GM21619 (cell line): ENCODE results near the gene SLC17A5.
A peak's percentile ranks its signal among the peaks of the same experiment; 100 is the strongest.
"Not testable (repeated sequence)": the region's sequence is repeated elsewhere in the genome, so short reads cannot be mapped to it uniquely, and the experiment has no call there.

Experiments
- ATAC-seq: cut with Tn5 transposase; IDR thresholded peaks from one replicate; pipeline ENCODE4 v1.9.1; 2021; ENCODE audit not compliant: unreplicated experiment

Gene SLC17A5

DNA sequence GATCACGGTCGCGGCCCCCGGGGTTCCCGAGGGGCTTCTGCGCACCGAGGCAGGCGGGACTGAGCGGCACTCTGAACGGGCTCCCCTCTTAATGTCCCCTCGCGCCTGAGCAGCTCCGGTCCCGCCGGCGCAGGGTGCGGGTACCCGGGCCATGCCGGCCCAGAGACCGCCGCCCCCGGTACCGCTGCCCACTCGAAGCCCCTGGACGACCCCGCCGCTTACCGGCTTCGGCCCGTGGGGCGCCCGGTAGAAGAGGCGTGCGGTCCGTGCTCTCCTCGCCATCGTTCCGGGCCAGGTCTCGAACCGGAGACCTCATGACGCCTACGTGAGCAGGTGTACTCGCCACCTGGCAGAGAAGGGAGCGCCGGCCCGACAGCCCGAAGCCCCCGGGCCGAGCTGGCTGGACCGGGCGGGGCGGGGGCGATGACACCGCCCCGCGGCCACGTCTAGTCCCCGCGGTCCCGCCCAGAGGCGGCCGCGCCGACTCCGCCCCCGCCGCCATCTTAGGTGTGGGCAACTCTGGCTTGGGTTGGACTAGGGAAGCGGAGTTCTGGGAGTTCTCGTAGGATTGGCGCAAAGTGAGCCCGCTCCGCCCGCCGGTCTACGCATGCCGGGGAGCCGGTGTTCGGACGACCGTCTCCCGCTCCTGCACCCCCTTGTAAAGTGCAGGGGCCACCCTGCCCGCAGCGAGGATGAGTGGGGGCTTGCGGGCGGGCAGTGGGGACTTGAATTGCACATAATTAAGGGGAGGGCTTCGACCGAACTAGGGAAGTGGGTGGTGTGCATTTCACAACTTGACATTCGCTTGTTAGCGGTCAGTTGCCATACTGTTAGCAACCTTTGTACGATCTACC, at the start of gene SLC17A5:
SLC17A5 (minus strand) TSS at position 422 of the 854 bp plus-strand sequence; CDS start at position 316, 106 bp downstream.
- ATAC-seq: peak; percentile 85

- ATAC-seq: no peak
Observed at GRCh38 chr6:73703466-73703865, 49.7 kb upstream of the SLC17A5 start.

GRCh38 chr6:73702444-73702843, 48.7 kb upstream of the SLC17A5 start:
- ATAC-seq: no peak

- ATAC-seq: no peak
Observed at GRCh38 chr6:73699676-73700459, 46.1 kb upstream of the SLC17A5 start.

DNA sequence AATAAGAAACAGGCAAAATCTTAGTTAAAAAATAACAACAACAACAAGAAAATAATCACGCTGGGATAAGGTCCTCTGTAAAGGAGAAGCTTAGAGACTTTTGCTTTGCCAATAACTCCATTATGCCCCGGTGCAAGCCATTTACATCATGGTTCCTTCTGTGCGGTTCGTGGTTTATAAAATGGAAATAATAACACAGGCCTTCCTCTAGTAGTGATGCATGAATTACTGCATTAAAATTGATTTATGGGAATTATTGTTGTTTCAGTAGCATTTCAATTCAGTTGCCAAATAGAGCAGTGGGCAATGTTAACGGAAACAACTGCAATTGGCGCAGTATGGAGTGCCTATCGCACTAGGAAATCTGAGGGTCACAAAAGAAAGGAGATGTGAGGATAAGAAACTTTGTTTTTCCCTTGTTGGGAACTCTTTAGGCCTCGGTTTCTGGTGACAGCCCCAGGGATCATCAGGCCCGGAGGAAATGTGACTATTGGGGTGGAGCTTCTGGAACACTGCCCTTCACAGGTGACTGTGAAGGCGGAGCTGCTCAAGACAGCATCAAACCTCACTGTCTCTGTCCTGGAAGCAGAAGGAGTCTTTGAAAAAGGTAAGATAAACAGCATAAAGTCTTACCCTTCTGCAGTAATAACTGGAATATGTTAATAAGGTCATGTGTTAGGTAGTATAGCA, 43.3 kb upstream of the SLC17A5 start:
- ATAC-seq: peak; percentile 32

GRCh38 chr6:73695619-73696421, 42.0 kb upstream of the SLC17A5 start, which contains the start of gene CD109:
CD109 (plus strand) TSS chr6:73696203; CDS start chr6:73696216, 13 bp downstream.
- ATAC-seq: peak; percentile 55

GRCh38 chr6:73694711-73695411, 41.1 kb upstream of the SLC17A5 start:
- no peak for ATAC-seq

DNA sequence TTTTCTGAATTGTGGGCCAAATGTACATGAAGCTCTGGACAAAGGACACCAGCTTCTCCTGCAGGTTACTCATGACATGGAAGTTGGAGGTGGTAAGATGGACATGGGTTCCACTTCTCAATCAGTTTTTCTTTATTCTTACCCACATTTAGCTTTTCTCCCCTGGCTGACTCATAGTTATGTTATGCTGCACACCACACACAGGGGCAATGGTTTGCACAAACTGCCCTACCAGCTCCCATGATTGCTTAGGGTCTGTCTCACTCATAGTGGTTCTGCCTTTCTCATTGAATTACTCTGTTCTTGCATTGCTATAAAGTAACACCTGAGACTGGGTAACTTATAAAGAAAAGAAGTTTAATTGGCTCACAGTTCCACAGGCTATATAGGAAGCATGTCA, 37.7 kb upstream of the SLC17A5 start:
- no peak for ATAC-seq

DNA sequence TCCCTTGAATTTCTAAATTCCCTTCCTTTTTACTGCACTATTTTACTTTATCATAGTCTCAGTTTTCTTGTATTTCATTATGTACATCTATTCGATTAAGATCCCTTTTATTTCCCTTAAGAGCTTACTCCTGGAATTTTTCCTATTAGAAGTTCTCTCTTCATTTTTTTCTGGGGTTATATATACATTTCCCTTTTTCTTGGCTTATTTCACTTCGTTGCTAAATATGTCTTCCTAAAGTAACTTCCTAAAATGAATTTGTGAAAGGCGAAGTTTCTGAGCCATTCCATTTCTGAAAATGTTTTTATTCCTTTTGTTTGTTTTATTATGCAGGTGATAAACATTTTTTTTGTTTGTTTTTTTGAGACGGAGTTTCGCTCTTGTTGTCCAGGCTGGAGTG, 36.3 kb upstream of the SLC17A5 start:
- ATAC-seq: no peak

DNA sequence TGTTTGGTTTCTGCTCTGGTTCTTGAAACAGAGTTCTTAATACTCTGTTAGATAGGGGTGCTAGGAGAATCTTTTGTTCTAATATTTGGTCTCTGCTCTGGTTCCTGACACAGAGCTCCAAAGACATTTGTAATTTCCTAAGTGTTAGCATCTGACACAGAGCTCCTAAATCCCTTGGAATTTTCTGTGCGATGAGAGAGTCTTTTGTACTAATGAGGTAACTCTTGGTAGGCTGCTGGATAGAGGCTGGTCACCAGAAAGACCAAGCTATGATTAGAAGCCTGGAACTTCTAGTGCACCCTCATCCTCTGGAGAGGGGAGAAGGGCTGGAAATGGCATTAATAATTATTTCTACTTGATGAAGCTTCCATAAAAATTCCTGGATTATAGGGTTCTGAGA, 34.6 kb upstream of the SLC17A5 start:
- no peak for ATAC-seq

DNA sequence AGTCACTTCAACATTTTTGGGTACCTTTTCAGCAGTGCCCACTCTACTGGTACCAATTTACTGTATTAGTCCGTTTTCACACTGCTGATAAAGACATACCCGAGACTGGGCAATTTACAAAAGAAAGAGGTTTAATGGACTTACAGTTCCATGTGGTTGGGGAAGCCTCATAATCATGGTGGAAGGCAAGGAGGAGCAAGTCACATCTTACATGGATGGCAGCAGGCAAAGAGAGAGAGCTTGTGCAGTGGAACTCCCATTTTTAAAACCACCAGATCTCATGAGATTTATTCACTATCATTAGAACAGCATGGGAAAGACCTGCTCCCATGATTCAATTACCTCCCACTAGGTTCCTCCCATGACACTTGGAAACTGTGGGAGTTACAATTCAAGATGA, 29.8 kb upstream of the SLC17A5 start:
- ATAC-seq: not testable (repeated sequence)

- no peak for ATAC-seq
Observed at GRCh38 chr6:73680289-73680918, 26.6 kb upstream of the SLC17A5 start.

DNA sequence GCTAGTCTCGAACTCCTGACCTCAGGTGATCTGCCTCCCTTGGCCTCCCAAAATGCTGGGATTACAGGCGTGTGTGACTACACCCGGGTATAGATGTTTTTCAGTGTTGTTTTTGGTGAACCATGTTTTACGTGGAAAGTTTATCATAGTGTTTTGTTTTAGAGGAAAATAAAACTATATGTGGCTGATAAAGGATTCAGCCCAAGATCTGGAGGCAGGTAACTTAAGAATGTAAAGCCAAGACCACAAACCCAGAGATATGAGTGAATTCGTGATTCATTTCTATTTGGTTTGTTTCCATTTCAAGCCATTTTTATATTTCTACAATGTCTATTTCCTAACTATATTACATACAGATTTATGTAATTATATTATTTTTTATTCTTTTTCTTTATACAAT, 26.1 kb upstream of the SLC17A5 start:
- not testable (repeated sequence) for ATAC-seq

DNA sequence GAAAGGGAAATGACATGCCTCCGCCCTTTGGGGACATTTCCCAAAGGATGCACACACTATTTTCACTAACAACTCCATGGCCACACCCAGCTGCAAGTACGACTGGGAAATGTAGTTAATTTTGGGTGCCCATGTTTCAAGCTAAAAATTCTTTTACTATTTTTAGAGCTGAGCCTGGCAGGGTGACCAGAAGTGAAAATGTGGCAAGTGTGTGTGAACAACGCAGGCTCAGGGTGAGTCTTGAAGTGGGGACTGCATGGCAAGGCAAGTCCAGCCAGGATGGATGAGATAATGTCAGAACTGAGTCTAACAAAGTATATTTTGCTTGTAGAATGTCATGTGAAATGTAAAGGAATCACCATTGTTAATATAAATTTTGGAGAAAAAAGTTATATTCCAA, 25.2 kb upstream of the SLC17A5 start:
- no peak for ATAC-seq

DNA sequence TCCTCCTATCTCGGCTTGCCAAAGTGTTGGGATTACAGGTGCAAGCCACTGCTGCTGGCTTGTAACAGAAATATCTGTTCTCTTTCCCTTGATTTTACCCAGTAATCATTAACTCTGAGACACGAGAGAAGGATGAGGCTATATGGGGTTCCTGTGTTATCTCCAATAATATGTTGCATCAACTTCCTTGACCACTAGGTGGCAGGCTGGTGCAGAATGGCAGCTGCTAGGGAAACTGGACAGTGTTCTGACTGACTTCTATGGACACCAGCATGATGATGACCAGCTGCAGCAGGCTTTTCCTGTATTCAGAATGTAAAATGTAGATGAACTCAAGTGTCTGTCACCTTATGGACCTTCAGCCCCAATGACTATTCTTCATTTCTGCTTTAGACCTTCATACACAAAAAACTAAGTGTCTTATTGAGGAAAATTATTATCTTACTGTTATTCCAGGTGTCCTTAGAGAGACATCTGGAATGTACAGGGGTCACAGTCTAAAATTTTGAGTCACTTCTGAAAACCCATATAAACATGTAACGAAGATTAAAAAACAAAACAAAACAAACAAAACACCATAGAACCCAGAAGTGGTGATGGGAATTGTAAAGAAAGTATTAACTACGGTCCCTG, 21.8 kb upstream of the SLC17A5 start:
- peak; percentile 96 for ATAC-seq

DNA sequence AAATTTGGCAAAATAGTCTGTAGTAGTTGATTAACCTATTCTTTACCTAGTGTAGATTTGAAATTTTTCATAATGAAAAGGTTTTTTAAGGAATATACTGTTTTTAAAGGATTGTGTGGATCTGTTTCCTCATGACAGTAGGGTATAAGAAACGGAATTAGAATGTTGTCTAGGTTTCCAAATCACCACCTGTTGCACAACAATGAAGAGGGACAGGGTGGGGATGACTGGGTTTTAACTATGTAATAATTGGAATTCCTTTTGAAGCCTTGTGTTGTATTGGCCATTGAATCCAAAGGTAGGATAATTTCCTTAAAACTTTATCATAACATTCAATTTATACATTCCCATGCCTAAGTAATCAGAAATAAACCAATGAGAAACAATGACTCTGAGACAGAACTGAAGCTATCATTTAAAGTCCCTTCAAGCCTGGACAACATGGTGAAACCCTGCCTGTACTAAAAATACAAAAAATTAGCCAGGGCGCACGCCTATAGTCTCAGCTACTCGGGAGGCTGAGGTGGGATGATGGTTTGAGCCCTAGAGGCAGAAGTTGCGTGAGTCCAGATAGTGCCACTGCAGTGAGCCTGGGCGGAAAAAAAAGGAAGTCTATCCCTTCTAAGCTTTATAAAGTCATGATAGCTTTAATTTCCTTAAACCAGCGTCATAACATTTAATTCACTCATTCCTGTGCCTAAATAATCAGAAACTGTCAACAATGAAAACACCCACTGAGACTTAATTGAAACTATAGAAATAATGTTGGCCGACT, 18.3 kb upstream of the SLC17A5 start:
- no peak for ATAC-seq

DNA sequence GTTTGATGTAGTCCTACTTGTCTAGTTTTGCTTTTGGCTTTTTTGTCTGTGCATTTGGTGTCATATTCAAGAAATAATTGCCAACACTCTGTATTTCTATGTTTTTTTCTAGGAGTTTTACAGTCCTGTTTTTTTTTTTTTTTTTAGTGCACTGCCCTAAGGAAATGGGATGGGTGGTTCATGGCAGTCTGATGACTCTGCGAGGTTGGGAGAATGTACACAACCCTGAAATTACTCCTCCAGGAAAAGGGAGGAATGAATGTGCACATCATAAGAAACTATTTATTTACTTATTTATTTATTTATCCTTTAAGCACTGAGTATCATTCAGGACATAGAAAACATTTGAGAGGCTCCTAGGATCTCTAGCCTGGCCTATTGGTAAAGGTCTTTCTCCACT, 15.2 kb upstream of the SLC17A5 start:
- ATAC-seq: no peak

DNA sequence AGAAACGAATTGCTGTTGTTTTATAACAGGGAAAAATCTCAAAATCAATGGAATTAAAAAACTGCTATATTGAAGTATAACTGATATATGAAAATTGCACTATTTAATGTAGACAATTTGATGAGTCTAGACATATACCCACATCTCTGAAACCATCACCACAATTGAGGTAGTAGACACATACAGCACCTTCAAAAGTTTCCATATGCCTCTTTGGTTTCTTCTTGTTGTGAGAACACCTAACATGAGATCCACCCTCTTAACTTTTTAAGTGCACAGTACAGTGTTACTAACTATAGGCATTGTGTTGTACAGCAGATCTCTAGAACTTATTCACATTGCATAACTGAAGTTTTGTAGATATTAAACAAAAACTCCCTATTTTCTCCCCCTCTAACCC, 14.0 kb upstream of the SLC17A5 start:
- ATAC-seq: no peak
